H9 (cell line): ENCODE measurements around the gene MAP6. TPM values are rescaled to one million over a fixed set of nuclear protein-coding genes. Genes with fewer than 3 reads are reported as not detected.

Experiments
- DNase-seq: peaks from one replicate; pipeline ENCODE4 v3.0.0-alpha.2; 2017
- H2AFZ ChIP-seq: one replicate; pipeline ENCODE4 v1.6.1; 2013; ENCODE audit warnings: mild to moderate bottlenecking, low read length, control low read depth, moderate library complexity
- H2AK5ac ChIP-seq: 2 replicates; pipeline ENCODE4 v1.6.1; 2013; ENCODE audit warnings: low read length, control low read depth, mixed read lengths; ENCODE audit not compliant: insufficient read length
- H2BK120ac ChIP-seq: one replicate; pipeline ENCODE4 v1.6.1; 2013; ENCODE audit warnings: low read depth, mild to moderate bottlenecking, low read length, control low read depth, inconsistent platforms; ENCODE audit not compliant: poor library complexity, severe bottlenecking
- H2BK12ac ChIP-seq: 2 replicates; pipeline ENCODE4 v1.6.1; 2013; ENCODE audit warnings: low read length, control low read depth, mixed read lengths, low read depth; ENCODE audit not compliant: insufficient read length
- H2BK15ac ChIP-seq: 2 replicates; pipeline ENCODE4 v1.6.1; 2013; ENCODE audit warnings: low read depth, low read length, control low read depth
- H2BK20ac ChIP-seq: one replicate; pipeline ENCODE4 v1.6.1; 2013; ENCODE audit warnings: low read depth, mild to moderate bottlenecking, low read length, control low read depth, inconsistent platforms; ENCODE audit not compliant: poor library complexity, severe bottlenecking
- H2BK5ac ChIP-seq: 2 replicates; pipeline ENCODE4 v1.6.1; 2013; ENCODE audit warnings: low read length, control low read depth, mixed read lengths; ENCODE audit not compliant: insufficient read length
- H3K14ac ChIP-seq: 2 replicates; pipeline ENCODE4 v1.6.1; 2013; ENCODE audit warnings: low read length, control low read depth; ENCODE audit not compliant: insufficient read depth
- H3K18ac ChIP-seq: 2 replicates; pipeline ENCODE4 v1.6.1; 2013; ENCODE audit warnings: low read depth, mild to moderate bottlenecking, mixed read lengths, low read length, control low read depth; ENCODE audit not compliant: insufficient read length
- H3K23ac ChIP-seq: 2 replicates; pipeline ENCODE4 v1.6.1; 2013; ENCODE audit warnings: low read length, control low read depth, mixed read lengths, low read depth; ENCODE audit not compliant: insufficient read length
- H3K23me2 ChIP-seq: 2 replicates; pipeline ENCODE4 v1.6.1; 2013; ENCODE audit warnings: low read depth, mild to moderate bottlenecking, mixed read lengths, low read length, control low read depth; ENCODE audit not compliant: insufficient read length, poor library complexity, severe bottlenecking
- H3K27ac ChIP-seq: 2 replicates; pipeline ENCODE4 v1.5.1; 2013; ENCODE audit warnings: low read length, control low read depth, mixed read lengths, low read depth; ENCODE audit not compliant: insufficient read length
- H3K27me3 ChIP-seq: 2 replicates; pipeline ENCODE4 v1.6.1; 2013; ENCODE audit warnings: low read length, control low read depth, inconsistent platforms; ENCODE audit not compliant: insufficient read depth
- H3K4ac ChIP-seq: 2 replicates; pipeline ENCODE4 v1.6.1; 2013; ENCODE audit warnings: low read depth, mild to moderate bottlenecking, control low read depth, inconsistent platforms, low read length, moderate library complexity
- H3K4me1 ChIP-seq: 2 replicates; pipeline ENCODE4 v1.6.1; 2013; ENCODE audit warnings: low read length, control low read depth, inconsistent platforms; ENCODE audit not compliant: insufficient read depth
- H3K4me2 ChIP-seq: 2 replicates; pipeline ENCODE4 v1.6.1; 2013; ENCODE audit warnings: low read length, control low read depth, mixed read lengths; ENCODE audit not compliant: insufficient read length, insufficient read depth
- H3K56ac ChIP-seq: 2 replicates; pipeline ENCODE4 v1.6.1; 2013; ENCODE audit warnings: low read depth, mild to moderate bottlenecking, mixed read lengths, low read length, control low read depth; ENCODE audit not compliant: insufficient read length
- H3K79me1 ChIP-seq: 2 replicates; pipeline ENCODE4 v1.6.1; 2013; ENCODE audit warnings: low read depth, mild to moderate bottlenecking, moderate library complexity, low read length, control low read depth, inconsistent platforms; ENCODE audit not compliant: insufficient read depth, poor library complexity, severe bottlenecking
- H3K79me2 ChIP-seq: 2 replicates; pipeline ENCODE4 v1.6.1; 2013; ENCODE audit warnings: low read length, control low read depth, inconsistent platforms; ENCODE audit not compliant: insufficient read depth
- H3K9ac ChIP-seq: 2 replicates; pipeline ENCODE4 v1.6.1; 2013; ENCODE audit warnings: low read length, control low read depth, mixed read lengths; ENCODE audit not compliant: insufficient read length; ENCODE audit errors: extremely low read depth
- H3K9me3 ChIP-seq: one replicate; pipeline ENCODE4 v1.6.1; 2013; ENCODE audit warnings: low read depth, low read length, inconsistent platforms; ENCODE audit not compliant: control insufficient read depth
- H3T11ph ChIP-seq: one replicate; pipeline ENCODE4 v1.6.1; 2013; ENCODE audit warnings: mild to moderate bottlenecking, low read length, control low read depth, inconsistent platforms
- H4K20me1 ChIP-seq: one replicate; pipeline ENCODE4 v1.6.1; 2013; ENCODE audit not compliant: control insufficient read depth, insufficient read length, insufficient read depth
- H4K5ac ChIP-seq: 2 replicates; pipeline ENCODE4 v1.6.1; 2013; ENCODE audit warnings: low read depth, mild to moderate bottlenecking, mixed read lengths, low read length, control low read depth; ENCODE audit not compliant: insufficient read length
- H4K8ac ChIP-seq: replicated peaks from 2 replicates; pipeline ENCODE4 v1.6.1; 2013; ENCODE audit warnings: low read length, control low read depth, mixed read lengths, low read depth; ENCODE audit not compliant: insufficient read length
- H4K91ac ChIP-seq: 2 replicates; pipeline ENCODE4 v1.6.1; 2013; ENCODE audit warnings: low read depth, mild to moderate bottlenecking, moderate library complexity, mixed read lengths, low read length, control low read depth; ENCODE audit not compliant: insufficient read length
- H3K27ac Mint-ChIP-seq, 3 experiments: 2 replicates in 2 of 3; 3 replicates in 1 of 3; pipeline ENCODE4 v1.8.0; 2020 to 2021; ENCODE audit warnings: mixed read lengths in 3 of 3, mild to moderate bottlenecking in 1 of 3, moderate library complexity in 1 of 3
- H3K27me3 Mint-ChIP-seq: 2 replicates; pipeline ENCODE4 v1.8.0; 2021; ENCODE audit warnings: low read depth, mild to moderate bottlenecking, moderate library complexity, mixed read lengths
- H3K36me3 Mint-ChIP-seq, 3 experiments: 2 replicates in 2 of 3; 3 replicates in 1 of 3; pipeline ENCODE4 v1.8.0; 2020 to 2021; ENCODE audit warnings: low read depth in 3 of 3, mixed read lengths in 3 of 3; ENCODE audit not compliant: insufficient read depth in 1 of 3
- H3K4me1 Mint-ChIP-seq, 2 experiments: 2 replicates each; pipeline ENCODE4 v1.8.0; 2020; ENCODE audit warnings: mixed read lengths in 2 of 2
- H3K4me3 Mint-ChIP-seq, 2 experiments: 2 replicates in 1 of 2; 3 replicates in 1 of 2; pipeline ENCODE4 v1.8.0; 2020 to 2021; ENCODE audit warnings: mild to moderate bottlenecking in 2 of 2, mixed read lengths in 2 of 2, moderate library complexity in 1 of 2
- H3K9me3 Mint-ChIP-seq, 2 experiments: 2 replicates in 1 of 2; 3 replicates in 1 of 2; pipeline ENCODE4 v1.8.0; 2020; ENCODE audit warnings: mild to moderate bottlenecking in 2 of 2, mixed read lengths in 2 of 2, moderate library complexity in 1 of 2
- WGBS: extraction: QIAGEN DNeasy Blood & Tissue Kit; methylation state at CpG from one replicate; pipeline ENCODE4 v1.1.7; 2013; ENCODE audit warnings: missing lambda C conversion rate, low lambda C conversion rate, mixed read lengths; ENCODE audit not compliant: insufficient read length; ENCODE audit errors: extremely low coverage; 5-methylcytosine and 5-hydroxymethylcytosine counted together
- total RNA-seq: library from RNA; stranded (reverse); gene quantifications from 2 replicates; pipeline ENCODE4 v1.2.1, GENCODE V29; 2021
- TF ChIP-seq, protein P1 (sequence below): fragments of 200-600 bp; sonication (generic); conservative IDR thresholded peaks from 3 replicates; pipeline ENCODE4 v1.8.0; 2021; ENCODE audit warnings: antibody characterized with exemption, mild to moderate bottlenecking

Gene MAP6
- total RNA-seq, 1 experiment from 2014 or later: 0.77 TPM

DNA sequence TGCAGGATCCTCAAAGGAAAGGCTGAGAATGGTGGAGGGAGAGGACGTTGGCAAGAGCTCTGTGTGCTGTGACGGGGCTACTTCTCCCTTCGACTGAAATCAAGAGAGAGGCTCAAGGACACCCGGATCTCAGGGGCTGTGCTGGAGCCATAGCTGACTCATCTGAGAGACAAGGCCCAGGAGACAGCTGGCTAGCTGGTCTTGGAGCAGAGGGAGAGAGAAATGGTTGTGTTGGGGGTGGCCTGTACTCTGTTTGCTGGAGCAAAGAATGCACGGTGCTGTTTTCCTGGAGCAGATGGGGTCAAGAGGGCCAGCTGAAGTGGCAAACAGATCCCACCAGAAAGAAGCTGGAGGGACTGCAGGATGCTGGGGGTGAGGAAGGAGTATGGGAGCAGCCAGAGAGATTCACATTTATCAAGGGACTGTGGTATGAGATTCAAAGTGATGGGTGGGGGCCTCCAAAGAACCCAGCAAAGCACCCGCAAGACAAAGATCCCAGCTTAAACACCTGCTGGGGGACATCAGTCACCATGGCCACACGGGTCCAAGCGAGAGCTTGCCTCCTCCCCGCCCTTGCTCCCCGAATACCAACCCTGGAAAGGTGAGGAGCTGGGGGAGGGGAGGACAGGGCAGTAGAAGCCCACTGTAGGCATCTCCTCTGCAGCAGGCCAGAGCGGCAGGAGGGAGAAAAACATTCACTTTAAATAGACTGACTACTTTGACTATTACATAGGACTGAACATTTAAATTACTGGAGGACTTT is 40.8 kb downstream of the MAP6 start:
- no peak overlapping the region for H3K4ac ChIP-seq
- no peaks in the 10 kb centered on the region for H3K9me3 Mint-ChIP-seq
- H3K23ac ChIP-seq: no peak overlapping the region
- H3K4me2 ChIP-seq: no peak overlapping the region
- no peak overlapping the region for H4K8ac ChIP-seq
- H3K27me3 Mint-ChIP-seq: no peaks in the 10 kb centered on the region; the same call in 1 of the 2 replicates
- H2BK12ac ChIP-seq: no peak overlapping the region
- H4K20me1 ChIP-seq: no peaks in the 10 kb centered on the region
- H2BK5ac ChIP-seq: no peak overlapping the region
- H3K56ac ChIP-seq: no peak overlapping the region
- no peak overlapping the region for H2AK5ac ChIP-seq
- no peak overlapping the region for H4K91ac ChIP-seq
- H2AFZ ChIP-seq: no peak overlapping the region
- H3K4me1 Mint-ChIP-seq: peaks cover 27 to 57% of the 10 kb centered on the region in 2 experiments
- H3T11ph ChIP-seq: no peak overlapping the region
- H2BK20ac ChIP-seq: no peak overlapping the region
- H4K5ac ChIP-seq: no peak overlapping the region
- no peaks in the 10 kb centered on the region for H3K79me1 ChIP-seq
- H3K9me3 ChIP-seq: no peaks in the 10 kb centered on the region
- no peak overlapping the region for H2BK15ac ChIP-seq
- H2BK120ac ChIP-seq: no peak overlapping the region
- no peaks in the 10 kb centered on the region for H3K27me3 ChIP-seq
- no peaks in the 10 kb centered on the region; the same call in 1 of the 2 replicates for H3K79me2 ChIP-seq
- H3K36me3 Mint-ChIP-seq: no peaks in the 10 kb centered on the region
- H3K27ac Mint-ChIP-seq: peak overlapping the region in 2 of 3 experiments; percentile 32 to 41; a peak in 4 of 7 replicates
- no peak overlapping the region for H3K27ac ChIP-seq
- H3K23me2 ChIP-seq: no peaks in the 10 kb centered on the region
- H3K14ac ChIP-seq: no peak overlapping the region
- H3K4me3 Mint-ChIP-seq: peak overlapping the region in 1 of 2 experiments; percentile 53; a peak in 1 of 5 replicates
- TF ChIP-seq, protein P1, sequence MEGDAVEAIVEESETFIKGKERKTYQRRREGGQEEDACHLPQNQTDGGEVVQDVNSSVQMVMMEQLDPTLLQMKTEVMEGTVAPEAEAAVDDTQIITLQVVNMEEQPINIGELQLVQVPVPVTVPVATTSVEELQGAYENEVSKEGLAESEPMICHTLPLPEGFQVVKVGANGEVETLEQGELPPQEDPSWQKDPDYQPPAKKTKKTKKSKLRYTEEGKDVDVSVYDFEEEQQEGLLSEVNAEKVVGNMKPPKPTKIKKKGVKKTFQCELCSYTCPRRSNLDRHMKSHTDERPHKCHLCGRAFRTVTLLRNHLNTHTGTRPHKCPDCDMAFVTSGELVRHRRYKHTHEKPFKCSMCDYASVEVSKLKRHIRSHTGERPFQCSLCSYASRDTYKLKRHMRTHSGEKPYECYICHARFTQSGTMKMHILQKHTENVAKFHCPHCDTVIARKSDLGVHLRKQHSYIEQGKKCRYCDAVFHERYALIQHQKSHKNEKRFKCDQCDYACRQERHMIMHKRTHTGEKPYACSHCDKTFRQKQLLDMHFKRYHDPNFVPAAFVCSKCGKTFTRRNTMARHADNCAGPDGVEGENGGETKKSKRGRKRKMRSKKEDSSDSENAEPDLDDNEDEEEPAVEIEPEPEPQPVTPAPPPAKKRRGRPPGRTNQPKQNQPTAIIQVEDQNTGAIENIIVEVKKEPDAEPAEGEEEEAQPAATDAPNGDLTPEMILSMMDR: no peak
- no peaks in the 10 kb centered on the region; the same call in 1 of the 2 replicates for H3K4me1 ChIP-seq
- H3K9ac ChIP-seq: no peak overlapping the region
- H3K18ac ChIP-seq: no peak overlapping the region
- no CpG with 5 or more reads among the region's 11 CpGs for WGBS
- DNase-seq: peak; percentile 53
